IMR-90 (cell line): ENCODE data around the gene PHOSPHO1. TPM values are rescaled to one million over a fixed set of nuclear protein-coding genes. Genes with fewer than 3 reads are reported as not detected.
"Not testable (repeated sequence)": the region's sequence is repeated elsewhere in the genome, so short reads cannot be mapped to it uniquely, and the experiment has no call there.

Experiments
- ATAC-seq: fragments of 200-7000 bp; cut with Tn5 transposase; 2 replicates; pipeline ENCODE4 v1.9.1; 2020; ENCODE audit warnings: low read depth, mild to moderate bottlenecking, moderate library complexity
- BruUV-seq: library from RNA; stranded (reverse); fragments of 400-500 nt; replicated peaks from 2 replicates; lab custom pipeline; 2021; lab: Mats Ljungman, UMichigan
- CTCF ChIA-PET: fragments of 300-600 bp; formaldehyde crosslinking; extraction: SDS; loops from one replicate; lab custom pipeline; 2021; ENCODE audit warnings: antibody characterized with exemption; lab: Yijun Ruan, JAX
- POLR2A ChIA-PET: fragments of 300-600 bp; sonication (Branson Sonifier 250); formaldehyde crosslinking; loops from one replicate; lab custom pipeline; 2022; ENCODE audit warnings: antibody characterized with exemption; ENCODE audit not compliant: unreplicated experiment; lab: Charles Lee
- DNase-seq: peaks from one replicate; pipeline ENCODE4 v3.0.0; 2013
- H2AFZ ChIP-seq: replicated peaks from 2 replicates; pipeline ENCODE3; 2013; ENCODE audit warnings: low read length, mild to moderate bottlenecking; ENCODE audit not compliant: poor library complexity
- H2AK5ac ChIP-seq: 2 replicates; pipeline ENCODE4 v1.6.1; 2013; ENCODE audit warnings: low read depth, low read length, inconsistent platforms
- H2AK9ac ChIP-seq: replicated peaks from 2 replicates; pipeline ENCODE3; 2013; ENCODE audit warnings: mild to moderate bottlenecking, low read depth, low read length, moderate library complexity; ENCODE audit not compliant: poor library complexity
- H2BK120ac ChIP-seq: 2 replicates; pipeline ENCODE4 v1.6.1; 2013; ENCODE audit warnings: low read depth, low read length, inconsistent platforms
- H2BK15ac ChIP-seq: 3 replicates; pipeline ENCODE4 v1.6.1; 2013; ENCODE audit warnings: low read depth, low read length, inconsistent platforms
- H2BK20ac ChIP-seq: 2 replicates; pipeline ENCODE4 v1.6.1; 2013; ENCODE audit warnings: low read depth, mild to moderate bottlenecking, inconsistent platforms, low read length, moderate library complexity
- H2BK5ac ChIP-seq: 2 replicates; pipeline ENCODE4 v1.6.1; 2013; ENCODE audit warnings: mild to moderate bottlenecking, low read depth, low read length, inconsistent platforms; ENCODE audit not compliant: poor library complexity, severe bottlenecking
- H3K14ac ChIP-seq: replicated peaks from 2 replicates; pipeline ENCODE4 v1.6.1; 2013; ENCODE audit warnings: low read depth, low read length, inconsistent platforms
- H3K18ac ChIP-seq: 2 replicates; pipeline ENCODE4 v1.6.1; 2013; ENCODE audit warnings: low read depth, low read length, control low read depth
- H3K23ac ChIP-seq: 2 replicates; pipeline ENCODE4 v1.6.1; 2013; ENCODE audit warnings: low read depth, low read length, inconsistent platforms
- H3K27ac ChIP-seq: 2 replicates; pipeline ENCODE4 v1.5.1; 2013; ENCODE audit warnings: mild to moderate bottlenecking, control low read depth, low read length; ENCODE audit not compliant: insufficient read depth
- H3K27me3 ChIP-seq: 2 replicates; pipeline ENCODE4 v1.6.1; 2013; ENCODE audit warnings: low read length; ENCODE audit not compliant: control insufficient read depth, insufficient read depth
- H3K36me3 ChIP-seq: 2 replicates; pipeline ENCODE4 v1.6.1; 2013; ENCODE audit warnings: low read length, mixed read lengths; ENCODE audit not compliant: control insufficient read depth, insufficient read depth
- H3K4ac ChIP-seq: 2 replicates; pipeline ENCODE4 v1.6.1; 2013; ENCODE audit warnings: low read depth, low read length, inconsistent platforms
- H3K4me1 ChIP-seq: 2 replicates; pipeline ENCODE4 v1.6.1; 2013; ENCODE audit warnings: low read length, mixed read lengths; ENCODE audit not compliant: control insufficient read depth, insufficient read depth
- H3K4me2 ChIP-seq: 2 replicates; pipeline ENCODE4 v1.6.1; 2013; ENCODE audit warnings: low read depth, mild to moderate bottlenecking, control low read depth, low read length, moderate library complexity
- H3K4me3 ChIP-seq: 2 replicates; pipeline ENCODE4 v1.5.1; 2013; ENCODE audit warnings: low read depth, mild to moderate bottlenecking, control low read depth, low read length, moderate library complexity; ENCODE audit not compliant: insufficient read depth
- H3K56ac ChIP-seq: 2 replicates; pipeline ENCODE4 v1.6.1; 2013; ENCODE audit warnings: low read length, inconsistent platforms; ENCODE audit not compliant: insufficient read depth; ENCODE audit errors: extremely low read depth
- H3K79me1 ChIP-seq, 2 experiments: 2 replicates each; pipeline ENCODE4 v1.6.1; 2013; ENCODE audit warnings: low read length in 2 of 2, inconsistent platforms in 1 of 2, low read depth in 1 of 2
- H3K9ac ChIP-seq: 2 replicates; pipeline ENCODE4 v1.6.1; 2013; ENCODE audit warnings: low read depth, low read length, control low read depth
- H3K9me1 ChIP-seq: 2 replicates; pipeline ENCODE4 v1.6.1; 2013; ENCODE audit warnings: low read length, inconsistent platforms; ENCODE audit not compliant: insufficient read depth
- H3K9me3 ChIP-seq: 2 replicates; pipeline ENCODE4 v1.6.1; 2013; ENCODE audit warnings: low read length; ENCODE audit not compliant: control insufficient read depth, insufficient read depth
- H4K20me1 ChIP-seq: 2 replicates; pipeline ENCODE4 v1.6.1; 2013; ENCODE audit warnings: low read length, inconsistent platforms; ENCODE audit not compliant: insufficient read depth
- H4K5ac ChIP-seq: 2 replicates; pipeline ENCODE4 v1.6.1; 2013; ENCODE audit warnings: mild to moderate bottlenecking, low read depth, low read length, control low read depth
- H4K8ac ChIP-seq, 2 experiments: 2 replicates each; pipeline ENCODE4 v1.6.1; 2013; ENCODE audit warnings: low read depth in 2 of 2, low read length in 2 of 2, control low read depth in 1 of 2, inconsistent platforms in 1 of 2
- H4K91ac ChIP-seq: 2 replicates; pipeline ENCODE4 v1.6.1; 2013; ENCODE audit warnings: low read depth, low read length, inconsistent platforms; ENCODE audit not compliant: insufficient read depth
- WGBS, 2 experiments: methylation state at CpG; one replicate each; pipeline versions ENCODE4 v1.1.5 to v1.1.7; 2013; ENCODE audit warnings: missing lambda C conversion rate in 2 of 2; ENCODE audit not compliant: insufficient read length in 1 of 2; ENCODE audit errors: extremely low coverage in 2 of 2; 5-methylcytosine and 5-hydroxymethylcytosine counted together
- dilution Hi-C: fragments of 300-500 bp; cut with HindIII; formaldehyde crosslinking; loops from one replicate; pipeline ENCODE4 v1.14.3; 2018; ENCODE audit warnings: low sequenced_read_pairs; ENCODE audit not compliant: unreplicated experiment
- in situ Hi-C: fragments of 300-500 bp; cut with MboI; formaldehyde crosslinking; loops from 3 replicates; pipeline ENCODE4 v1.14.3; 2019; ENCODE audit warnings: low sequenced_read_pairs, inconsistent platforms, mixed read lengths
- intact Hi-C: fragments of 100-400 bp; cut with micrococcal nuclease; formaldehyde crosslinking; loops from 2 replicates; pipeline ENCODE4 v1.10.0; 2022
- polyA plus RNA-seq, 3 experiments: library from polyadenylated mRNA; depleted of rRNA; stranded (reverse); fragments of >200 nt; gene quantifications; 2 replicates each; pipeline ENCODE4 v1.2.3, GENCODE V29; 2012; ENCODE audit warnings: low replicate concordance in 1 of 3
- total RNA-seq: library from RNA; depleted of rRNA; stranded (reverse); fragments of >200 nt; gene quantifications from 2 replicates; pipeline ENCODE4 v1.2.3, GENCODE V29; 2012

The PHOSPHO1 gene
- total and polyA plus RNA-seq, 2 of the 4 experiments (the other 2 are of a cell fraction) = under 0.01 to 0.48 TPM

- H3K27ac ChIP-seq, H3K36me3 ChIP-seq, H2BK120ac ChIP-seq, DNase-seq, H3K4me1 ChIP-seq, H2BK15ac ChIP-seq, H2AFZ ChIP-seq, H3K79me1 ChIP-seq, H3K9ac ChIP-seq, H3K14ac ChIP-seq, H4K8ac ChIP-seq, intact Hi-C loops, H3K23ac ChIP-seq, H3K9me1 ChIP-seq, H3K9me3 ChIP-seq, H4K20me1 ChIP-seq, H4K5ac ChIP-seq, H3K4me3 ChIP-seq, H3K4me2 ChIP-seq, CTCF ChIA-PET, ATAC-seq, dilution Hi-C loops, H2AK5ac ChIP-seq, BruUV-seq, H2BK5ac ChIP-seq, POLR2A ChIA-PET, H3K4ac ChIP-seq, H4K91ac ChIP-seq, H2BK20ac ChIP-seq, H3K56ac ChIP-seq, in situ Hi-C loops, H3K27me3 ChIP-seq, H2AK9ac ChIP-seq, H3K18ac ChIP-seq: not testable (repeated sequence)
- 100% methylated on average over 1 of the region's 12 CpGs; no CpG with 5 or more reads in 1 of the 2 experiments for WGBS, 2 experiments
These were observed 45.4 kb upstream of the PHOSPHO1 start for GRCh38 chr17:49275981-49276380.
